Germinal center (tissue), 1 donor: Measurements from ENCODE around the gene LPCAT3.
A peak's percentile ranks its signal among the peaks of the same experiment; 100 is the strongest.

ENCODE experiments used
- DNase-seq: peaks from one replicate; pipeline ENCODE4 v3.0.0; 2012; ENCODE audit warnings: mixed read lengths, low spot score

The LPCAT3 gene

GRCh38 chr12:6998715-6999451, 19.4 kb downstream of the LPCAT3 start:
- no peak for DNase-seq

- DNase-seq = no peak
Measured at GRCh38 chr12:6996040-6996441, 22.2 kb downstream of the LPCAT3 start.

- no peak for DNase-seq
Measured at GRCh38 chr12:6987956-6988553, 30.2 kb downstream of the LPCAT3 start.

- no peak for DNase-seq
Measured at GRCh38 chr12:6982532-6982931, 35.7 kb downstream of the LPCAT3 start.

- DNase-seq = no peak
Measured at GRCh38 chr12:6981152-6982052, 36.9 kb downstream of the LPCAT3 start.

GRCh38 chr12:6980740-6981139, 37.5 kb downstream of the LPCAT3 start:
- no peak for DNase-seq

- no peak for DNase-seq
Measured at GRCh38 chr12:6980075-6980474, 38.2 kb downstream of the LPCAT3 start.

GRCh38 chr12:6979453-6979852, 38.8 kb downstream of the LPCAT3 start:
- DNase-seq = no peak

GRCh38 chr12:6979021-6979420, 39.3 kb downstream of the LPCAT3 start:
- no peak for DNase-seq

GRCh38 chr12:6978611-6979011, 39.7 kb downstream of the LPCAT3 start:
- DNase-seq = no peak

- DNase-seq = no peak
Measured at GRCh38 chr12:6978188-6978587, 40.1 kb downstream of the LPCAT3 start.

GRCh38 chr12:6977653-6978052, 40.6 kb downstream of the LPCAT3 start:
- no peak for DNase-seq

- no peak for DNase-seq
Measured at GRCh38 chr12:6975297-6976032, 42.8 kb downstream of the LPCAT3 start.

GRCh38 chr12:6974180-6974579, 44.1 kb downstream of the LPCAT3 start:
- no peak for DNase-seq

- no peak for DNase-seq
Measured at GRCh38 chr12:6970096-6970527, 48.2 kb downstream of the LPCAT3 start.

GRCh38 chr12:6968426-6968825, 49.9 kb downstream of the LPCAT3 start:
- no peak for DNase-seq

- DNase-seq = no peak
Measured at GRCh38 chr12:6967651-6968100, 50.6 kb downstream of the LPCAT3 start.

- no peak for DNase-seq
Measured at GRCh38 chr12:6966351-6966750, 51.9 kb downstream of the LPCAT3 start.

GRCh38 chr12:6965714-6966113, 52.6 kb downstream of the LPCAT3 start:
- no peak for DNase-seq

- peak; percentile 87 for DNase-seq
Measured at GRCh38 chr12:6965026-6965661, 53.1 kb downstream of the LPCAT3 start.

- DNase-seq = no peak
Measured at GRCh38 chr12:6964605-6965025, 53.7 kb downstream of the LPCAT3 start.
